GM20431 (cell line): ENCODE data around the gene TOMM5.
"Not testable (repeated sequence)": the region's sequence is repeated elsewhere in the genome, so short reads cannot be mapped to it uniquely, and the experiment has no call there.

Source experiments
- in situ Hi-C: fragments of 300-500 bp; cut with MseI, MboI; formaldehyde crosslinking; loops from one replicate; pipeline ENCODE4 v1.15.0; 2020; ENCODE audit warnings: low sequenced_read_pairs; ENCODE audit not compliant: unreplicated experiment

Gene TOMM5

GRCh38 chr9:37617161-37617560, 24.8 kb upstream of the TOMM5 start:
- in situ Hi-C loops: no loop called here

- in situ Hi-C loops: no loop called here
These were observed 19.6 kb upstream of the TOMM5 start for GRCh38 chr9:37611961-37612360.

- in situ Hi-C loops: no loop called here
These were observed 18.6 kb upstream of the TOMM5 start for GRCh38 chr9:37611014-37611413.

- in situ Hi-C loops: no loop called here
These were observed 17.5 kb upstream of the TOMM5 start for GRCh38 chr9:37609735-37610397.

- in situ Hi-C loops: no loop called here
These were observed 15.9 kb upstream of the TOMM5 start for GRCh38 chr9:37608250-37608649.

GRCh38 chr9:37604296-37604695, 11.9 kb upstream of the TOMM5 start:
- in situ Hi-C loops: no loop called here

- in situ Hi-C loops: no loop called here
These were observed 10.4 kb upstream of the TOMM5 start for GRCh38 chr9:37602817-37603216.

- in situ Hi-C loops: not testable (repeated sequence)
These were observed 9.7 kb upstream of the TOMM5 start for GRCh38 chr9:37602061-37602460.

GRCh38 chr9:37596504-37596903, 4.1 kb upstream of the TOMM5 start:
- in situ Hi-C loops: no loop called here

GRCh38 chr9:37593883-37594448, 1.6 kb upstream of the TOMM5 start:
- in situ Hi-C loops: no loop called here

- in situ Hi-C loops: no loop called here
These were observed 4.9 kb downstream of the TOMM5 start for GRCh38 chr9:37587521-37587920.

- in situ Hi-C loops: no loop called here
These were observed 8.8 kb downstream of the TOMM5 start for GRCh38 chr9:37583522-37584121.

GRCh38 chr9:37582548-37583157, 9.7 kb downstream of the TOMM5 start:
- in situ Hi-C loops: no loop called here

GRCh38 chr9:37575921-37576721, 16.3 kb downstream of the TOMM5 start, which contains the start of gene FBXO10:
Gene FBXO10 (minus strand): TSS chr9:37576380. CDS start chr9:37541768, 34,612 bp downstream.
- in situ Hi-C loops: no loop called here

- in situ Hi-C loops: no loop called here
These were observed 16.9 kb downstream of the TOMM5 start for GRCh38 chr9:37575511-37575914.

- in situ Hi-C loops: no loop called here
These were observed 17.4 kb downstream of the TOMM5 start for GRCh38 chr9:37575001-37575400.

GRCh38 chr9:37574241-37574721, 18.1 kb downstream of the TOMM5 start:
- in situ Hi-C loops: no loop called here

GRCh38 chr9:37571282-37571681, 21.1 kb downstream of the TOMM5 start:
- in situ Hi-C loops: no loop called here

GRCh38 chr9:37566716-37567115, 25.7 kb downstream of the TOMM5 start:
- in situ Hi-C loops: no loop called here
